HG02938 (cell line): ENCODE results near the gene KRT10.
"Not testable (repeated sequence)": the region's sequence is repeated elsewhere in the genome, so short reads cannot be mapped to it uniquely, and the experiment has no call there.

Source experiments
- ATAC-seq: cut with Tn5 transposase; IDR thresholded peaks from one replicate; pipeline ENCODE4 v1.9.1; 2021; ENCODE audit warnings: mild to moderate bottlenecking, moderate library complexity; ENCODE audit not compliant: unreplicated experiment

KRT10 gene

GRCh38 chr17:40822132-40822812 lies at the start of gene KRT10:
TSS of gene KRT10 (minus strand) at chr17:40822614. CDS start at chr17:40822585, 29 bp downstream.
- ATAC-seq: no peak

- no peak for ATAC-seq
Observed at GRCh38 chr17:40871316-40871715, 48.9 kb upstream of the KRT10 start.

GRCh38 chr17:40870136-40870535 lies 47.7 kb upstream of the KRT10 start:
- no peak for ATAC-seq

GRCh38 chr17:40866838-40867237 lies 44.4 kb upstream of the KRT10 start, which contains the start of gene KRT12:
TSS of gene KRT12 (minus strand) at chr17:40867223. CDS start at chr17:40867186, 37 bp downstream.
- ATAC-seq: no peak

GRCh38 chr17:40864661-40865390 lies 42.4 kb upstream of the KRT10 start:
- no peak for ATAC-seq

- ATAC-seq: no peak
Observed at GRCh38 chr17:40862985-40863733, 40.7 kb upstream of the KRT10 start.

GRCh38 chr17:40859536-40859935 lies 37.1 kb upstream of the KRT10 start:
- ATAC-seq: no peak

GRCh38 chr17:40858667-40859066 lies 36.3 kb upstream of the KRT10 start:
- ATAC-seq: not testable (repeated sequence)

- ATAC-seq: no peak
Observed at GRCh38 chr17:40857535-40857934, 35.1 kb upstream of the KRT10 start.

- no peak for ATAC-seq
Observed at GRCh38 chr17:40854175-40854814, 31.9 kb upstream of the KRT10 start.

GRCh38 chr17:40852364-40852763 lies 29.9 kb upstream of the KRT10 start:
- no peak for ATAC-seq

GRCh38 chr17:40850293-40850972 lies 28.0 kb upstream of the KRT10 start:
- no peak for ATAC-seq

GRCh38 chr17:40849723-40850122 lies 27.3 kb upstream of the KRT10 start:
- ATAC-seq: no peak

GRCh38 chr17:40848583-40849235 lies 26.3 kb upstream of the KRT10 start:
- no peak for ATAC-seq

GRCh38 chr17:40846515-40847144 lies 24.2 kb upstream of the KRT10 start:
- no peak for ATAC-seq

GRCh38 chr17:40844671-40845107 lies 22.3 kb upstream of the KRT10 start:
- no peak for ATAC-seq

- ATAC-seq: no peak
Observed at GRCh38 chr17:40843242-40843641, 20.8 kb upstream of the KRT10 start.

GRCh38 chr17:40841246-40841645 lies 18.8 kb upstream of the KRT10 start:
- ATAC-seq: no peak

- ATAC-seq: no peak
Observed at GRCh38 chr17:40839194-40839593, 16.8 kb upstream of the KRT10 start.
